Lung microvascular endothelial cell (primary cell): ENCODE results near the gene SIPA1L3. TPM values are rescaled to one million over a fixed set of nuclear protein-coding genes. Genes with fewer than 3 reads are reported as not detected.
"Not testable (repeated sequence)": the region's sequence is repeated elsewhere in the genome, so short reads cannot be mapped to it uniquely, and the experiment has no call there.

Experiments
- DNase-seq, 2 donors: peaks; one replicate each; pipeline versions ENCODE4 v3.0.0 to v3.0.0-alpha.2; 2010; ENCODE audit warnings: low read depth in 2 of 2
- total RNA-seq: library from RNA; depleted of rRNA; stranded (reverse); fragments of >200 nt; gene quantifications from 2 replicates; pipeline ENCODE4 v1.2.1, GENCODE V29; 2014

Gene SIPA1L3
- total RNA-seq, 1 donor from 2014 or later, result 13.1 TPM

GRCh38 chr19:37914908-37915307 is 7.9 kb downstream of the SIPA1L3 start:
- DNase-seq, result no peak

- DNase-seq, result no peak
Observed at GRCh38 chr19:37920591-37921450, 13.8 kb downstream of the SIPA1L3 start.

GRCh38 chr19:37924573-37924972 is 17.6 kb downstream of the SIPA1L3 start:
- DNase-seq, result not testable (repeated sequence)

GRCh38 chr19:37925212-37925611 is 18.2 kb downstream of the SIPA1L3 start:
- no peak for DNase-seq

- DNase-seq, result no peak
Observed at GRCh38 chr19:37926255-37926654, 19.2 kb downstream of the SIPA1L3 start.

- DNase-seq, result no peak
Observed at GRCh38 chr19:37926711-37927110, 19.7 kb downstream of the SIPA1L3 start.

- no peak for DNase-seq
Observed at GRCh38 chr19:37928527-37929286, 21.7 kb downstream of the SIPA1L3 start.

GRCh38 chr19:37929355-37929923 is 22.4 kb downstream of the SIPA1L3 start:
- no peak for DNase-seq

- DNase-seq, result peak in 1 of 2 donors; percentile 24
Observed at GRCh38 chr19:37930416-37930815, 23.4 kb downstream of the SIPA1L3 start.

- no peak for DNase-seq
Observed at GRCh38 chr19:37931881-37932655, 25.1 kb downstream of the SIPA1L3 start.

GRCh38 chr19:37932985-37933936 is 26.3 kb downstream of the SIPA1L3 start:
- DNase-seq, result peak; percentile 55 to 60

- peak; percentile 63 to 85 for DNase-seq
Observed at GRCh38 chr19:37933937-37934358, 26.9 kb downstream of the SIPA1L3 start.

GRCh38 chr19:37935341-37935740 is 28.3 kb downstream of the SIPA1L3 start:
- DNase-seq, result no peak

GRCh38 chr19:37936166-37936565 is 29.2 kb downstream of the SIPA1L3 start:
- no peak for DNase-seq

- no peak for DNase-seq
Observed at GRCh38 chr19:37936886-37937285, 29.9 kb downstream of the SIPA1L3 start.

- DNase-seq, result no peak
Observed at GRCh38 chr19:37938353-37938752, 31.3 kb downstream of the SIPA1L3 start.

GRCh38 chr19:37941782-37942515 is 34.9 kb downstream of the SIPA1L3 start:
- DNase-seq, result no peak

GRCh38 chr19:37942516-37942902 is 35.5 kb downstream of the SIPA1L3 start:
- DNase-seq, result no peak

GRCh38 chr19:37943480-37943879 is 36.5 kb downstream of the SIPA1L3 start:
- DNase-seq, result no peak

GRCh38 chr19:37946132-37946531 is 39.1 kb downstream of the SIPA1L3 start:
- DNase-seq, result no peak
